OCI-LY7 (cell line): Measurements from ENCODE around the gene MYO1F. TPM values are rescaled to one million over a fixed set of nuclear protein-coding genes. Genes with fewer than 3 reads are reported as not detected.

Experiments
- BruUV-seq: library from RNA; stranded (reverse); fragments of 400-500 nt; replicated peaks from 2 replicates; lab custom pipeline; 2021; lab: Mats Ljungman, UMichigan
- CTCF ChIA-PET: fragments of 300-600 bp; sonication (Branson Sonifier 250); formaldehyde crosslinking; loops from one replicate; lab custom pipeline; 2022; ENCODE audit warnings: antibody characterized with exemption; ENCODE audit not compliant: unreplicated experiment; lab: Charles Lee
- POLR2A ChIA-PET: fragments of 300-600 bp; sonication (Branson Sonifier 250); formaldehyde crosslinking; loops from one replicate; lab custom pipeline; 2022; ENCODE audit warnings: antibody characterized with exemption; lab: Charles Lee
- DNase-seq: peaks from one replicate; pipeline ENCODE4 v3.0.0-alpha.2; 2015; ENCODE audit warnings: low spot score
- H2AFZ ChIP-seq: fragments of 200-600 bp; sonication (generic), shearing (Covaris generic); 2 replicates; pipeline ENCODE4 v1.6.1; 2014; ENCODE audit warnings: mild to moderate bottlenecking, antibody characterized with exemption, low read length, moderate library complexity
- H3K27ac ChIP-seq: fragments of 200-600 bp; sonication (generic); 2 replicates; pipeline ENCODE4 v1.5.1; 2014; ENCODE audit warnings: mixed run types, low read depth, mild to moderate bottlenecking, moderate library complexity, low read length, inconsistent platforms; ENCODE audit not compliant: poor library complexity, severe bottlenecking
- H3K36me3 ChIP-seq: fragments of 200-600 bp; sonication (generic); 2 replicates; pipeline ENCODE4 v1.6.1; 2014; ENCODE audit warnings: mild to moderate bottlenecking, antibody characterized with exemption, low read length, moderate library complexity, mixed read lengths; ENCODE audit not compliant: insufficient read depth
- H3K4me1 ChIP-seq: fragments of 200-600 bp; sonication (generic); 2 replicates; pipeline ENCODE4 v1.5.1; 2014; ENCODE audit warnings: mild to moderate bottlenecking, low read length; ENCODE audit not compliant: insufficient read depth, poor library complexity, severe bottlenecking
- H3K4me2 ChIP-seq: fragments of 200-600 bp; sonication (generic); 2 replicates; pipeline ENCODE4 v1.6.1; 2014; ENCODE audit warnings: mild to moderate bottlenecking, low read length
- H3K4me3 ChIP-seq: fragments of 200-600 bp; sonication (generic); 2 replicates; pipeline ENCODE4 v1.5.1; 2014; ENCODE audit warnings: mild to moderate bottlenecking, low read depth, low read length; ENCODE audit not compliant: poor library complexity, severe bottlenecking
- H3K79me2 ChIP-seq: fragments of 200-600 bp; sonication (generic); 2 replicates; pipeline ENCODE4 v1.6.1; 2016; ENCODE audit warnings: low read depth, mild to moderate bottlenecking, low read length, moderate library complexity, mixed read lengths; ENCODE audit not compliant: insufficient read depth
- H3K9me2 ChIP-seq: fragments of 200-600 bp; sonication (generic); 2 replicates; pipeline ENCODE4 v1.6.1; 2016; ENCODE audit warnings: mild to moderate bottlenecking, low read length, mixed read lengths; ENCODE audit not compliant: insufficient read depth
- H3K9me3 ChIP-seq: fragments of 200-600 bp; sonication (generic); 2 replicates; pipeline ENCODE4 v1.6.1; 2014; ENCODE audit warnings: mild to moderate bottlenecking, mixed run types, low read length, mixed read lengths
- H4K20me1 ChIP-seq: fragments of 200-600 bp; sonication (generic); 2 replicates; pipeline ENCODE4 v1.6.1; 2014; ENCODE audit warnings: mild to moderate bottlenecking, antibody characterized with exemption, low read length, moderate library complexity, mixed read lengths; ENCODE audit not compliant: insufficient read depth
- CTCF ChIP-seq: fragments of 200-600 bp; sonication (generic); conservative IDR thresholded peaks from 2 replicates; pipeline ENCODE4 v1.5.1; 2014; ENCODE audit warnings: mild to moderate bottlenecking, antibody characterized with exemption, low read length, moderate library complexity, mixed read lengths
- EZH2phosphoT487 ChIP-seq: fragments of 200-600 bp; sonication (generic); IDR thresholded peaks from 2 replicates; pipeline ENCODE4 v1.6.1; 2018; ENCODE audit warnings: low read depth, borderline replicate concordance, mild to moderate bottlenecking, mixed run types, antibody characterized with exemption, low read length, moderate library complexity, mixed read lengths
- intact Hi-C: fragments of 100-400 bp; cut with micrococcal nuclease; formaldehyde crosslinking; loops from one replicate; pipeline ENCODE4 v1.10.0; 2022; ENCODE audit not compliant: unreplicated experiment
- total RNA-seq, 2 experiments: library from RNA; depleted of rRNA in 1 of 2; stranded (reverse); fragments of >200 nt in 1 of 2; shearing (Covaris generic) in 1 of 2; gene quantifications; 2 replicates each; pipeline ENCODE4 v1.2.3, GENCODE V29; 2014 to 2022

The MYO1F gene
- total RNA-seq, 2 experiments from 2014 or later = 8.8 to 18.4 TPM

DNA sequence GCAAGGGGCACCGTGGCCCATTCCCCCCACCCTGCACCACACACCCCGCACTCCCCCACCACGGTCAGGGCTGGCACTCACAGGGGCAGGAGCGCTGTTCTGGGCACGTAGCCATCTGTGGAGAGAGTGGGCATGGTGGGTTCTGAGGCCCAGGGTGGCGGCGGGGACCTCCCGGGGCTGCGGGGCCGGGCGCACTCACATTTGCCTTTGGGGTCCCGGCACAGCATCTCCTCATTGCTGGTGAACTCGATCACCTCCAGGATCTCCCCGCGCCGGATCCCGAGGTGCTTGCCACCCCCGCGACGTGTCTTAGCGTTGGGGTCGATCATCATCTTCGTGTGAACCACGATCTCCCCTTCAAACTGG is 86.9 kb downstream of the MYO1F start:
- intact Hi-C loops = no loop called here
- CTCF ChIA-PET = no interaction called here

DNA sequence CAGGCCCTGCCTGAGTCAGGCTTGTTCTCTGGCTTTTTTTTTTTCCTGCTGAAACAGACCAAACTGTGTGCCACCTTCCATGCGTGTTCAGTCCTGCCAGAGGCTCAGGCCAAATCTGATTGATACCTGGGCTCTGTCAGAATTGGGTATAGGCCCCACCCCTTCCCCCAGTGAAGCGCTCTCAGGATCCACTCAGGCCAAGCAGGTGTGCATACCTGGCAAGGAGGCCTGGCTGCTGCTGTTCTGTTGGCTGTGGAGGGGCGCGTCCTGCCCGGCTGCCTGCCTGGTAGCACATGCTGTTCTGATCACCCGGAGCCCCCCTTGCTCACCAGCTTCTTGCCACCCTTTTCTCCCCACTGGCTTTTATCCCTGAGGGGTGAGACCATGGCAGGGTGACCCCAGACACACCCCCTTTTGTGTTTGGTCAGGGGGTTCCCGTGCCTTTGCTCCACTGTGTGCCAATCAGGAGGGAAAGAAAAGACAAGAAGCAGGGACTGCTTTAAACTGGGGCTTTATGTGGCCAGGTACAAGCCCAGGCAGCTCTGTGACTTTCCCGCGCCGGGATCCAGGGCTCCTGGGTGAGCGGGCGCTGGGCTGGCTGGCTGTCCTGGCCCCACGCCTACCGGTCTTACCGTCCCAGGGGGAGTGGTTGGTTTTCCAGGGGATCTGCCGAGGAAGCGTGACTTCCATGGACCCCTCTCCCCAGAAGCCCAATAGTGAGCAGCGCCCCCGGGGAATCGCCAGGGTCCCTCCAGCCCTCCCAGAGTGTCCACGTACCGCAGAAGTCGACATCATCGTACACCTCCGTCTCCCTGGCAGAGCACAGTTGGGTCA is 87.5 kb downstream of the MYO1F start:
- Histone ChIP-seq H3K27ac (no peak overlapping the region), H3K9me2 (no peaks in the 10 kb centered on the region), H3K79me2 (no peaks in the 10 kb centered on the region), H3K4me2 (no peak overlapping the region), H4K20me1 (no peaks in the 10 kb centered on the region), H3K4me1 (peaks cover 11% of the 10 kb centered on the region), H2AFZ (no peak overlapping the region), H3K9me3 (no peaks in the 10 kb centered on the region), H3K4me3 (no peak overlapping the region), H3K36me3 (peaks cover 59% of the 10 kb centered on the region)
- ChIA-PET CTCF (no interaction called here), POLR2A (no interaction called here)
- BruUV-seq = no TSS peak
- DNase-seq = no peak
- intact Hi-C loops = no loop called here
- TF ChIP-seq EZH2phosphoT487 (no peak), CTCF (no peak)

More for the DNA sequence above, 86.9 kb downstream of the MYO1F start:
- Histone ChIP-seq H3K9me3 (no peaks in the 10 kb centered on the region), H4K20me1 (no peaks in the 10 kb centered on the region), H3K4me3 (no peak overlapping the region), H3K9me2 (no peaks in the 10 kb centered on the region), H2AFZ (no peak overlapping the region), H3K79me2 (no peaks in the 10 kb centered on the region), H3K36me3 (peaks cover 53% of the 10 kb centered on the region), H3K4me2 (no peak overlapping the region), H3K4me1 (peaks cover 13% of the 10 kb centered on the region), H3K27ac (no peak overlapping the region)
- DNase-seq = no peak
- no TSS peak for BruUV-seq
- POLR2A ChIA-PET = no interaction called here
- TF ChIP-seq EZH2phosphoT487 (no peak), CTCF (no peak)

DNA sequence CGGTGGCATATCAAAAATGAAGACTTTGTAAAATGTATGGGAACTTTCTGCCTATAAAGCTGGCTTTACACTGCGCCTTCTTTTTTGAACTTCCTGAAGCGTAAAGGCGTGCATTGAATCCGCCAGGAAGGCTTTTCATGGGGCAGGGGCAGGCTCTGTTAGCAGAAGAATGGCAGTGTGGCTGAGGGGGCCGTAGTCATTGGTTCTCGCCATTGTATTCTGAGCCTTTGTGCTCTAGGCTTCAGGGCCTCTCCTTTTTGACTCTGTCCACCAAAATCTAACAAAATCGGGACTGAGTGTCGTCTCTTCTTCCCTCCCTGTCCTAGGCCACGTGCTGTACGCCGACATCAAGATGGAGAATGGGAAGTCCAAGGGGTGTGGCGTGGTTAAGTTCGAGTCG is 88.9 kb downstream of the MYO1F start:
- no peak overlapping the region for H3K4me3 ChIP-seq
- ChIA-PET CTCF (no interaction called here), POLR2A (no interaction called here)
- H2AFZ ChIP-seq = no peak overlapping the region
- H3K9me2 ChIP-seq = no peaks in the 10 kb centered on the region
- peaks cover 73% of the 10 kb centered on the region for H3K36me3 ChIP-seq
- H4K20me1 ChIP-seq = no peaks in the 10 kb centered on the region
- no TSS peak for BruUV-seq
- H3K4me2 ChIP-seq = no peak overlapping the region
- H3K79me2 ChIP-seq = no peaks in the 10 kb centered on the region
- TF ChIP-seq CTCF (no peak), EZH2phosphoT487 (no peak)
- no peak for DNase-seq
- H3K9me3 ChIP-seq = no peaks in the 10 kb centered on the region
- no peaks in the 10 kb centered on the region for H3K4me1 ChIP-seq
- intact Hi-C loops = no loop called here
- H3K27ac ChIP-seq = no peak overlapping the region
